MM.1S (cell line): ENCODE measurements around the gene TANC2.

Experiments
- DNase-seq: peaks from one replicate; pipeline ENCODE4 v3.0.0-alpha.2; 2015
- H2AFZ ChIP-seq: fragments of 300-600 bp; sonication (generic); 2 replicates; pipeline ENCODE4 v1.6.0; 2016; ENCODE audit warnings: antibody characterized with exemption, low read length
- H3F3A ChIP-seq: fragments of 300-600 bp; sonication (generic); 2 replicates; pipeline ENCODE4 v1.6.1; 2016; ENCODE audit warnings: mild to moderate bottlenecking, antibody characterized with exemption, low read length, moderate library complexity, mixed read lengths; ENCODE audit not compliant: insufficient read depth
- H3K27ac ChIP-seq: fragments of 300-600 bp; sonication (generic); 2 replicates; pipeline ENCODE4 v1.5.1; 2016; ENCODE audit warnings: mild to moderate bottlenecking, low read length
- H3K27me3 ChIP-seq: fragments of 300-600 bp; sonication (generic); replicated peaks from 2 replicates; pipeline ENCODE4 v1.6.0; 2016; ENCODE audit warnings: low read length; ENCODE audit not compliant: insufficient read depth
- H3K36me3 ChIP-seq: fragments of 300-600 bp; sonication (generic); replicated peaks from 2 replicates; pipeline ENCODE4 v1.6.1; 2016; ENCODE audit warnings: mild to moderate bottlenecking, low read length, mixed read lengths; ENCODE audit not compliant: insufficient read depth
- H3K4me1 ChIP-seq: fragments of 300-600 bp; sonication (generic); 2 replicates; pipeline ENCODE4 v1.6.1; 2016; ENCODE audit warnings: low read length, mixed read lengths
- H3K4me2 ChIP-seq: fragments of 300-600 bp; sonication (generic); 2 replicates; pipeline ENCODE4 v1.6.0; 2016; ENCODE audit warnings: low read depth, low read length
- H3K4me3 ChIP-seq: fragments of 300-600 bp; sonication (generic); 2 replicates; pipeline ENCODE4 v1.5.1; 2016; ENCODE audit warnings: low read length, mixed read lengths
- H3K79me2 ChIP-seq: fragments of 300-600 bp; sonication (generic); 2 replicates; pipeline ENCODE4 v1.6.1; 2016; ENCODE audit warnings: mixed run types, low read length, mixed read lengths
- H3K9ac ChIP-seq: fragments of 300-600 bp; sonication (generic); 2 replicates; pipeline ENCODE4 v1.6.1; 2016; ENCODE audit warnings: low read length, mixed read lengths
- H3K9me2 ChIP-seq: fragments of 300-600 bp; sonication (generic); replicated peaks from 2 replicates; pipeline ENCODE4 v1.6.1; 2016; ENCODE audit warnings: mild to moderate bottlenecking, low read length, mixed read lengths; ENCODE audit not compliant: insufficient read depth
- H3K9me3 ChIP-seq: fragments of 300-600 bp; sonication (generic); replicated peaks from 2 replicates; pipeline ENCODE4 v1.6.1; 2016; ENCODE audit warnings: mild to moderate bottlenecking, low read length, mixed read lengths; ENCODE audit not compliant: insufficient read depth
- H4K20me1 ChIP-seq: fragments of 300-600 bp; sonication (generic); 2 replicates; pipeline ENCODE4 v1.6.1; 2016; ENCODE audit warnings: mild to moderate bottlenecking, low read length, moderate library complexity, mixed read lengths; ENCODE audit not compliant: insufficient read depth
- EZH2 ChIP-seq: fragments of 300-600 bp; sonication (generic); optimal IDR thresholded peaks from 2 replicates; pipeline ENCODE3; 2017; ENCODE audit warnings: low read depth, mild to moderate bottlenecking, antibody characterized with exemption, low read length, mixed read lengths
- EZH2phosphoT487 ChIP-seq: fragments of 300-600 bp; sonication (generic); IDR thresholded peaks from 2 replicates; pipeline ENCODE4 v1.6.1; 2018; ENCODE audit warnings: antibody characterized with exemption, low read length
- TF ChIP-seq, protein P1 (sequence below): fragments of 300-600 bp; sonication (generic); IDR thresholded peaks from 2 replicates; pipeline ENCODE4 v1.5.1; 2016; ENCODE audit warnings: antibody characterized with exemption, low read length, mixed read lengths

Gene TANC2

GRCh38 chr17:63002625-63003024 lies 36.6 kb downstream of the TANC2 start:
- no peak for DNase-seq
- H3K4me1 ChIP-seq, result no peaks in the 10 kb centered on the region
- H4K20me1 ChIP-seq, result no peaks in the 10 kb centered on the region
- TF ChIP-seq, protein P1, sequence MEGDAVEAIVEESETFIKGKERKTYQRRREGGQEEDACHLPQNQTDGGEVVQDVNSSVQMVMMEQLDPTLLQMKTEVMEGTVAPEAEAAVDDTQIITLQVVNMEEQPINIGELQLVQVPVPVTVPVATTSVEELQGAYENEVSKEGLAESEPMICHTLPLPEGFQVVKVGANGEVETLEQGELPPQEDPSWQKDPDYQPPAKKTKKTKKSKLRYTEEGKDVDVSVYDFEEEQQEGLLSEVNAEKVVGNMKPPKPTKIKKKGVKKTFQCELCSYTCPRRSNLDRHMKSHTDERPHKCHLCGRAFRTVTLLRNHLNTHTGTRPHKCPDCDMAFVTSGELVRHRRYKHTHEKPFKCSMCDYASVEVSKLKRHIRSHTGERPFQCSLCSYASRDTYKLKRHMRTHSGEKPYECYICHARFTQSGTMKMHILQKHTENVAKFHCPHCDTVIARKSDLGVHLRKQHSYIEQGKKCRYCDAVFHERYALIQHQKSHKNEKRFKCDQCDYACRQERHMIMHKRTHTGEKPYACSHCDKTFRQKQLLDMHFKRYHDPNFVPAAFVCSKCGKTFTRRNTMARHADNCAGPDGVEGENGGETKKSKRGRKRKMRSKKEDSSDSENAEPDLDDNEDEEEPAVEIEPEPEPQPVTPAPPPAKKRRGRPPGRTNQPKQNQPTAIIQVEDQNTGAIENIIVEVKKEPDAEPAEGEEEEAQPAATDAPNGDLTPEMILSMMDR, result no peak
- TF ChIP-seq EZH2 (no peak), EZH2phosphoT487 (no peak)
- no peaks in the 10 kb centered on the region for H3K27me3 ChIP-seq
- H3K4me2 ChIP-seq, result no peak overlapping the region
- H3K9ac ChIP-seq, result no peak overlapping the region
- H3K27ac ChIP-seq, result no peak overlapping the region
- H3K4me3 ChIP-seq, result no peak overlapping the region
- H3K79me2 ChIP-seq, result no peaks in the 10 kb centered on the region
- H3K9me2 ChIP-seq, result no peaks in the 10 kb centered on the region
- no peak overlapping the region for H2AFZ ChIP-seq
- H3K9me3 ChIP-seq, result no peaks in the 10 kb centered on the region
- H3K36me3 ChIP-seq, result no peaks in the 10 kb centered on the region
- H3F3A ChIP-seq, result no peaks in the 10 kb centered on the region

DNA sequence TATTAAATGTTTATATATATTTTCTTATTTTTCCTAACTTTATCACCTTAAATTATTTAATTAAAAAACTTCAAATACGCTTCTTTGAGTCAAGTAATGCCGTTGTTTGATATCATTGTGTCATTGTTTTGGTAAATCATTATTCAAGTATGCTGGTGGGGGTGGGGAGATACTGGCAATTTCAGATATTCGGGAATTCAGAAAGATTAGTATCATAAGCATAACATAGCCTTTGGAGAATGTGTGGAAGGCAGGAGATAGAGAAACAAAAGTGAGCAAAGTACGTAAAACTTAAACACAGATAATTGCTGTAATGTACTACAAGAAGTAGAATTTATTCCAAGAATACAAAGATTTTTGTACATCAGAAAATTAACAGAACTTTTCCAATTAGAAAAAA lies 49.8 kb downstream of the TANC2 start:
- no peaks in the 10 kb centered on the region for H3K9me2 ChIP-seq
- no peaks in the 10 kb centered on the region for H4K20me1 ChIP-seq
- no peak overlapping the region for H2AFZ ChIP-seq
- no peaks in the 10 kb centered on the region for H3F3A ChIP-seq
- H3K9me3 ChIP-seq, result no peaks in the 10 kb centered on the region
- H3K27ac ChIP-seq, result no peak overlapping the region
- no peaks in the 10 kb centered on the region for H3K79me2 ChIP-seq
- no peaks in the 10 kb centered on the region for H3K36me3 ChIP-seq
- DNase-seq, result no peak
- no peaks in the 10 kb centered on the region for H3K27me3 ChIP-seq
- no peak overlapping the region for H3K4me2 ChIP-seq
- TF ChIP-seq EZH2phosphoT487, result no peak
- TF ChIP-seq, protein P1, result no peak
- no peak for TF ChIP-seq EZH2
- no peaks in the 10 kb centered on the region for H3K4me1 ChIP-seq
- no peak overlapping the region for H3K9ac ChIP-seq
- no peak overlapping the region for H3K4me3 ChIP-seq
